Stimulated activated naive CD8-positive, alpha-beta T cell treated with anti-CD3 and anti-CD28 coated beads, Interleukin-15, amount 100 ng/mL, for 72 hours (primary cell): ENCODE data around the gene SLCO3A1.

Experiments
- ATAC-seq: fragments of 150-1000 bp; cut with Tn5 transposase; 2 replicates; pipeline ENCODE4 v1.10.0; 2021; ENCODE audit warnings: mild to moderate bottlenecking, moderate library complexity
- DNase-seq, 2 donors: peaks; one replicate each; pipeline ENCODE4 v3.0.0; 2021 to 2022
- H3K27ac Mint-ChIP-seq, 2 donors: one replicate each; pipeline ENCODE4 v1.8.0; 2022; ENCODE audit warnings: mild to moderate bottlenecking in 2 of 2, mixed read lengths in 2 of 2, moderate library complexity in 2 of 2
- H3K27me3 Mint-ChIP-seq: one replicate; pipeline ENCODE4 v1.8.0; 2022; ENCODE audit warnings: mixed read lengths
- H3K4me1 Mint-ChIP-seq: one replicate; pipeline ENCODE4 v1.8.0; 2022; ENCODE audit warnings: mild to moderate bottlenecking, mixed read lengths
- H3K4me3 Mint-ChIP-seq, 2 donors: one replicate each; pipeline ENCODE4 v1.8.0; 2022; ENCODE audit warnings: mild to moderate bottlenecking in 2 of 2, mixed read lengths in 2 of 2, moderate library complexity in 1 of 2
- H3K9me3 Mint-ChIP-seq, 2 donors: one replicate each; pipeline ENCODE4 v1.8.0; 2022; ENCODE audit warnings: mixed read lengths in 2 of 2

Gene SLCO3A1

GRCh38 chr15:92111751-92112150 lies 258.2 kb downstream of the SLCO3A1 start:
- H3K27ac Mint-ChIP-seq: no peak overlapping the region
- no peaks in the 10 kb centered on the region for H3K27me3 Mint-ChIP-seq
- ATAC-seq (no peak), DNase-seq (no peak)
- H3K4me1 Mint-ChIP-seq: peaks cover 19% of the 10 kb centered on the region
- H3K9me3 Mint-ChIP-seq: no peaks in the 10 kb centered on the region
- no peak overlapping the region for H3K4me3 Mint-ChIP-seq

GRCh38 chr15:92112180-92112579 lies 258.7 kb downstream of the SLCO3A1 start:
- no peak overlapping the region for H3K27ac Mint-ChIP-seq
- ATAC-seq (no peak), DNase-seq (no peak)
- H3K27me3 Mint-ChIP-seq: no peaks in the 10 kb centered on the region
- no peak overlapping the region for H3K4me3 Mint-ChIP-seq
- no peaks in the 10 kb centered on the region for H3K9me3 Mint-ChIP-seq
- H3K4me1 Mint-ChIP-seq: peaks cover 19% of the 10 kb centered on the region

GRCh38 chr15:92112711-92113110 lies 259.2 kb downstream of the SLCO3A1 start:
- Mint-ChIP-seq H3K9me3 (no peaks in the 10 kb centered on the region), H3K27me3 (no peaks in the 10 kb centered on the region), H3K4me1 (peaks cover 19% of the 10 kb centered on the region)

GRCh38 chr15:92113832-92114231 lies 260.3 kb downstream of the SLCO3A1 start:
- Mint-ChIP-seq H3K4me1 (peaks cover 13% of the 10 kb centered on the region), H3K27me3 (no peaks in the 10 kb centered on the region)

More at GRCh38 chr15:92112711-92113110, 259.2 kb downstream of the SLCO3A1 start:
- no peak for DNase-seq
- H3K27ac Mint-ChIP-seq: no peak overlapping the region
- ATAC-seq: no peak
- H3K4me3 Mint-ChIP-seq: no peak overlapping the region

GRCh38 chr15:92115834-92116233 lies 262.3 kb downstream of the SLCO3A1 start:
- Mint-ChIP-seq H3K9me3 (no peaks in the 10 kb centered on the region), H3K4me3 (no peak overlapping the region), H3K4me1 (no peaks in the 10 kb centered on the region), H3K27me3 (no peaks in the 10 kb centered on the region), H3K27ac (no peak overlapping the region)
- no peak for DNase-seq
- no peak for ATAC-seq

More at GRCh38 chr15:92113832-92114231, 260.3 kb downstream of the SLCO3A1 start:
- no peak overlapping the region for H3K27ac Mint-ChIP-seq
- ATAC-seq (no peak), DNase-seq (no peak)
- no peak overlapping the region for H3K4me3 Mint-ChIP-seq
- no peaks in the 10 kb centered on the region for H3K9me3 Mint-ChIP-seq

- H3K27ac Mint-ChIP-seq: no peak overlapping the region
- H3K9me3 Mint-ChIP-seq: peaks cover 1 to 3% of the 10 kb centered on the region in 2 donors
- DNase-seq: no peak
- ATAC-seq: no peak
- no peak overlapping the region for H3K4me3 Mint-ChIP-seq
- no peaks in the 10 kb centered on the region for H3K4me1 Mint-ChIP-seq
- H3K27me3 Mint-ChIP-seq: no peaks in the 10 kb centered on the region
These were observed 262.8 kb downstream of the SLCO3A1 start for GRCh38 chr15:92116330-92116729.

GRCh38 chr15:92117261-92117731 lies 263.8 kb downstream of the SLCO3A1 start:
- Mint-ChIP-seq H3K4me1 (peaks cover 8% of the 10 kb centered on the region), H3K27ac (no peak overlapping the region), H3K27me3 (no peaks in the 10 kb centered on the region), H3K4me3 (no peak overlapping the region), H3K9me3 (peaks cover 5 to 8% of the 10 kb centered on the region in 2 donors)
- DNase-seq (no peak), ATAC-seq (no peak)

- Mint-ChIP-seq H3K9me3 (peaks cover 5 to 8% of the 10 kb centered on the region in 2 donors), H3K4me1 (peaks cover 8% of the 10 kb centered on the region), H3K27me3 (no peaks in the 10 kb centered on the region), H3K27ac (no peak overlapping the region), H3K4me3 (no peak overlapping the region)
- DNase-seq: no peak
- no peak for ATAC-seq
These were observed 264.8 kb downstream of the SLCO3A1 start for GRCh38 chr15:92118162-92118935.

GRCh38 chr15:92118936-92119325 lies 265.4 kb downstream of the SLCO3A1 start:
- H3K27ac Mint-ChIP-seq: no peak overlapping the region

GRCh38 chr15:92120094-92120795 lies 266.7 kb downstream of the SLCO3A1 start:
- ATAC-seq (no peak), DNase-seq (no peak)
- Mint-ChIP-seq H3K4me3 (no peak overlapping the region), H3K27ac (no peak overlapping the region), H3K9me3 (peaks cover 5 to 8% of the 10 kb centered on the region in 2 donors), H3K27me3 (no peaks in the 10 kb centered on the region), H3K4me1 (peaks cover 8% of the 10 kb centered on the region)

More at GRCh38 chr15:92118936-92119325, 265.4 kb downstream of the SLCO3A1 start:
- ATAC-seq: no peak
- H3K4me1 Mint-ChIP-seq: peaks cover 8% of the 10 kb centered on the region
- H3K4me3 Mint-ChIP-seq: no peak overlapping the region
- DNase-seq: no peak
- H3K9me3 Mint-ChIP-seq: peaks cover 5 to 8% of the 10 kb centered on the region in 2 donors
- no peaks in the 10 kb centered on the region for H3K27me3 Mint-ChIP-seq

GRCh38 chr15:92121047-92121446 lies 267.5 kb downstream of the SLCO3A1 start:
- Mint-ChIP-seq H3K27me3 (no peaks in the 10 kb centered on the region), H3K4me1 (peaks cover 8% of the 10 kb centered on the region), H3K9me3 (peaks cover 5 to 8% of the 10 kb centered on the region in 2 donors), H3K4me3 (no peak overlapping the region), H3K27ac (peak overlapping the region in 1 of 2 donors; percentile 19)
- DNase-seq (no peak), ATAC-seq (no peak)

- H3K4me1 Mint-ChIP-seq: peaks cover 8% of the 10 kb centered on the region
- no peak overlapping the region for H3K4me3 Mint-ChIP-seq
- ATAC-seq: peak; percentile 76
- H3K27me3 Mint-ChIP-seq: no peaks in the 10 kb centered on the region
- H3K27ac Mint-ChIP-seq: peak overlapping the region in 1 of 2 donors; percentile 37
- no peak for DNase-seq
- H3K9me3 Mint-ChIP-seq: peaks cover 5 to 8% of the 10 kb centered on the region in 2 donors
These were observed 268.8 kb downstream of the SLCO3A1 start for GRCh38 chr15:92122259-92122658.

- Mint-ChIP-seq H3K9me3 (peaks cover 5 to 8% of the 10 kb centered on the region in 2 donors), H3K4me3 (no peak overlapping the region), H3K27ac (peak overlapping the region; percentile 63 to 79), H3K27me3 (no peaks in the 10 kb centered on the region), H3K4me1 (peaks cover 8% of the 10 kb centered on the region)
- DNase-seq: no peak
- no peak for ATAC-seq
These were observed 270.6 kb downstream of the SLCO3A1 start for GRCh38 chr15:92123962-92124656.

- Mint-ChIP-seq H3K9me3 (peaks cover 5 to 8% of the 10 kb centered on the region in 2 donors), H3K27ac (no peak overlapping the region), H3K27me3 (no peaks in the 10 kb centered on the region), H3K4me3 (no peak overlapping the region), H3K4me1 (peaks cover 8% of the 10 kb centered on the region)
- no peak for DNase-seq
- ATAC-seq: no peak
These were observed 271.1 kb downstream of the SLCO3A1 start for GRCh38 chr15:92124657-92125010.

- Mint-ChIP-seq H3K4me1 (no peaks in the 10 kb centered on the region), H3K27ac (no peak overlapping the region), H3K9me3 (no peaks in the 10 kb centered on the region), H3K27me3 (no peaks in the 10 kb centered on the region), H3K4me3 (no peak overlapping the region)
- no peak for DNase-seq
- no peak for ATAC-seq
These were observed 275.3 kb downstream of the SLCO3A1 start for GRCh38 chr15:92128788-92129187.

GRCh38 chr15:92130244-92130643 lies 276.7 kb downstream of the SLCO3A1 start:
- no peak overlapping the region for H3K4me3 Mint-ChIP-seq
- H3K27ac Mint-ChIP-seq: no peak overlapping the region
- no peaks in the 10 kb centered on the region for H3K27me3 Mint-ChIP-seq
- no peak for DNase-seq
- H3K9me3 Mint-ChIP-seq: no peaks in the 10 kb centered on the region
- no peak for ATAC-seq
- H3K4me1 Mint-ChIP-seq: peaks cover 4% of the 10 kb centered on the region
